C4-2B (cell line): ENCODE data around the gene PRR5.

ENCODE experiments used
- ZFX ChIP-seq: fragments of 450-650 bp; IDR thresholded peaks from 2 replicates; pipeline ENCODE4 v1.6.1; 2017
- TF ChIP-seq, protein P1 (sequence below): fragments of 450-650 bp; conservative IDR thresholded peaks from 2 replicates; pipeline ENCODE4 v1.5.1; 2017; ENCODE audit warnings: mild to moderate bottlenecking

GRCh38 chr22:44683881-44684280, 18.1 kb upstream of the PRR5 start:
- TF ChIP-seq, protein P1, sequence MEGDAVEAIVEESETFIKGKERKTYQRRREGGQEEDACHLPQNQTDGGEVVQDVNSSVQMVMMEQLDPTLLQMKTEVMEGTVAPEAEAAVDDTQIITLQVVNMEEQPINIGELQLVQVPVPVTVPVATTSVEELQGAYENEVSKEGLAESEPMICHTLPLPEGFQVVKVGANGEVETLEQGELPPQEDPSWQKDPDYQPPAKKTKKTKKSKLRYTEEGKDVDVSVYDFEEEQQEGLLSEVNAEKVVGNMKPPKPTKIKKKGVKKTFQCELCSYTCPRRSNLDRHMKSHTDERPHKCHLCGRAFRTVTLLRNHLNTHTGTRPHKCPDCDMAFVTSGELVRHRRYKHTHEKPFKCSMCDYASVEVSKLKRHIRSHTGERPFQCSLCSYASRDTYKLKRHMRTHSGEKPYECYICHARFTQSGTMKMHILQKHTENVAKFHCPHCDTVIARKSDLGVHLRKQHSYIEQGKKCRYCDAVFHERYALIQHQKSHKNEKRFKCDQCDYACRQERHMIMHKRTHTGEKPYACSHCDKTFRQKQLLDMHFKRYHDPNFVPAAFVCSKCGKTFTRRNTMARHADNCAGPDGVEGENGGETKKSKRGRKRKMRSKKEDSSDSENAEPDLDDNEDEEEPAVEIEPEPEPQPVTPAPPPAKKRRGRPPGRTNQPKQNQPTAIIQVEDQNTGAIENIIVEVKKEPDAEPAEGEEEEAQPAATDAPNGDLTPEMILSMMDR = no peak
- no peak for TF ChIP-seq ZFX
